ENCODE measurements around the gene CMTM6. TPM values are rescaled to one million over a fixed set of nuclear protein-coding genes. Genes with fewer than 3 reads are reported as not detected.
"Not testable (repeated sequence)": the region's sequence is repeated elsewhere in the genome, so short reads cannot be mapped to it uniquely, and the experiment has no call there.

The CMTM6 gene
- total RNA-seq, 1 donor from 2014 or later: 69.5 TPM

- Histone ChIP-seq H3K4me1 (no peaks in the 10 kb centered on the region), H3K27ac (no peak overlapping the region), H3K4me3 (no peak overlapping the region), H3K27me3 (ENCODE audit: low read depth) (no peaks in the 10 kb centered on the region), H3K9me3 (no peaks in the 10 kb centered on the region), H3K36me3 (peaks cover 66% of the 10 kb centered on the region)
- intact Hi-C loops (cut with DNase I): no loop called here
- TF ChIP-seq CTCF (IDR thresholded peaks at IDR 0.05): no peak
- DNase-seq (no peak), ATAC-seq (no peak)
Measured at GRCh38 chr3:32525720-32526119, 23.1 kb upstream of the CMTM6 start.

GRCh38 chr3:32522682-32523081 lies 20.0 kb upstream of the CMTM6 start:
- Histone ChIP-seq H3K27ac (no peak overlapping the region), H3K36me3 (peaks cover 35% of the 10 kb centered on the region), H3K9me3 (no peaks in the 10 kb centered on the region), H3K4me3 (no peak overlapping the region), H3K4me1 (no peaks in the 10 kb centered on the region), H3K27me3 (ENCODE audit: low read depth) (no peaks in the 10 kb centered on the region)
- TF ChIP-seq CTCF (IDR thresholded peaks at IDR 0.05): no peak
- intact Hi-C loops (cut with DNase I): no loop called here
- DNase-seq (no peak), ATAC-seq (no peak)

GRCh38 chr3:32518921-32519320 lies 16.3 kb upstream of the CMTM6 start:
- H3K9me3 ChIP-seq; ATAC-seq; H3K27me3 ChIP-seq (ENCODE audit: low read depth); H3K27ac ChIP-seq; H3K4me1 ChIP-seq; DNase-seq; H3K4me3 ChIP-seq; H3K36me3 ChIP-seq; intact Hi-C loops (cut with DNase I): not testable (repeated sequence)

- peak in 1 of 2 donors; percentile 38 for ATAC-seq
- H3K4me3 ChIP-seq; H3K4me1 ChIP-seq; H3K9me3 ChIP-seq; H3K36me3 ChIP-seq; H3K27me3 ChIP-seq (ENCODE audit: low read depth); intact Hi-C loops (cut with DNase I); DNase-seq: not testable (repeated sequence)
- H3K27ac ChIP-seq: peak overlapping the region; percentile 46
Measured at GRCh38 chr3:32516751-32517150, 14.1 kb upstream of the CMTM6 start.

- Histone ChIP-seq H3K4me3 (no peak overlapping the region), H3K4me1 (no peaks in the 10 kb centered on the region), H3K27me3 (ENCODE audit: low read depth) (no peaks in the 10 kb centered on the region), H3K27ac (no peak overlapping the region), H3K36me3 (no peaks in the 10 kb centered on the region), H3K9me3 (no peaks in the 10 kb centered on the region)
- no peak for DNase-seq
- no peak for ATAC-seq
- intact Hi-C loops (cut with DNase I): loop anchor here (5.0 kb wide), 1 partner anchor 151 kb away; no protein-coding TSS in a partner anchor
- no peak for TF ChIP-seq CTCF (IDR thresholded peaks at IDR 0.05)
Measured at GRCh38 chr3:32511005-32511404, 8.4 kb upstream of the CMTM6 start.

GRCh38 chr3:32510075-32510724 lies 7.5 kb upstream of the CMTM6 start:
- intact Hi-C loops (cut with DNase I): loop anchor here (5.0 kb wide), 1 partner anchor 152 kb away; no protein-coding TSS in a partner anchor
- ATAC-seq (peak; percentile 91), DNase-seq (no peak)
- no peak overlapping the region for H3K4me3 ChIP-seq
- H3K9me3 ChIP-seq: no peaks in the 10 kb centered on the region
- H3K36me3 ChIP-seq: no peaks in the 10 kb centered on the region
- no peak overlapping the region for H3K27ac ChIP-seq
- peak; percentile 75 for TF ChIP-seq CTCF (IDR thresholded peaks at IDR 0.05)
- no peaks in the 10 kb centered on the region for H3K27me3 ChIP-seq (ENCODE audit: low read depth)
- no peaks in the 10 kb centered on the region for H3K4me1 ChIP-seq
